HepG2 (cell line): ENCODE results near the gene NKX2-2. TPM values are rescaled to one million over a fixed set of nuclear protein-coding genes. Genes with fewer than 3 reads are reported as not detected.

Experiments used
- AGO1 ChIP-seq: fragments of 200-400 bp; formaldehyde crosslinking; IDR thresholded peaks from 2 replicates; pipeline ENCODE4 v1.6.1; 2017; ENCODE audit warnings: mild to moderate bottlenecking, low read depth, low read length, moderate library complexity; ENCODE audit not compliant: poor library complexity, severe bottlenecking
- ATM ChIP-seq: fragments of 450-650 bp; IDR thresholded peaks from 2 replicates; pipeline ENCODE4 v1.7.1; 2017; ENCODE audit warnings: mild to moderate bottlenecking, borderline replicate concordance
- FOSL1 ChIP-seq: sonication (generic); formaldehyde crosslinking; IDR thresholded peaks from 2 replicates; pipeline ENCODE4 v1.9.0; 2021; ENCODE audit warnings: missing genetic modification reagents, borderline replicate concordance
- HDAC1 ChIP-seq: sonication (generic); formaldehyde crosslinking; IDR thresholded peaks from 2 replicates; pipeline ENCODE4 v1.5.1; 2020; ENCODE audit warnings: mild to moderate bottlenecking, missing genetic modification reagents
- HNRNPL ChIP-seq: fragments of 200-400 bp; formaldehyde crosslinking; IDR thresholded peaks from 2 replicates; pipeline ENCODE4 v1.6.1; 2017; ENCODE audit warnings: mild to moderate bottlenecking, low read depth, low read length
- HOXA5 ChIP-seq: sonication (generic); formaldehyde crosslinking; IDR thresholded peaks from 2 replicates; pipeline ENCODE4 v1.4.0; 2020; ENCODE audit warnings: missing genetic modification reagents
- JARID2 ChIP-seq: sonication (generic); formaldehyde crosslinking; IDR thresholded peaks from 2 replicates; pipeline ENCODE4 v1.8.1; 2023; ENCODE audit warnings: missing genetic modification reagents, inconsistent platforms; ENCODE audit not compliant: insufficient replicate concordance
- KDM5B ChIP-seq: sonication (generic); formaldehyde crosslinking; IDR thresholded peaks from 2 replicates; pipeline ENCODE4 v1.4.0; 2020; ENCODE audit warnings: missing genetic modification reagents, mild to moderate bottlenecking, borderline replicate concordance
- KIAA2018 ChIP-seq: sonication (generic); formaldehyde crosslinking; IDR thresholded peaks from 2 replicates; pipeline ENCODE4 v1.5.0; 2020; ENCODE audit warnings: mild to moderate bottlenecking, missing genetic modification reagents, borderline replicate concordance
- MAZ ChIP-seq, 2 experiments: sonication (generic) in 1 of 2; formaldehyde crosslinking in 1 of 2; IDR thresholded peaks; 2 replicates each; pipeline versions ENCODE4 v1.5.0 to v1.6.1; 2012 to 2020; ENCODE audit warnings: low read depth in 2 of 2, mild to moderate bottlenecking in 2 of 2, borderline replicate concordance in 1 of 2, improper control_type of control experiment in 1 of 2, low read length in 1 of 2, missing genetic modification reagents in 1 of 2, moderate library complexity in 1 of 2
- NCOA2 ChIP-seq: sonication (generic); formaldehyde crosslinking; IDR thresholded peaks from 2 replicates; pipeline ENCODE4 v1.8.0; 2022; ENCODE audit warnings: inconsistent platforms
- SOX5 ChIP-seq: IDR thresholded peaks from 2 replicates; pipeline ENCODE4 v1.6.1; 2016; ENCODE audit warnings: borderline replicate concordance
- TBX3 ChIP-seq: fragments of 450-650 bp; IDR thresholded peaks from 2 replicates; pipeline ENCODE4 v1.6.1; 2017; ENCODE audit warnings: antibody characterized with exemption, mild to moderate bottlenecking, inconsistent platforms, borderline replicate concordance
- YY1 ChIP-seq: IDR thresholded peaks from 2 replicates; pipeline ENCODE4 v1.6.1; 2011; ENCODE audit warnings: low read length, low read depth, moderate library complexity, mild to moderate bottlenecking; ENCODE audit not compliant: insufficient read depth, insufficient replicate concordance
- ZKSCAN8 ChIP-seq: IDR thresholded peaks from 2 replicates; pipeline ENCODE4 v1.6.1; 2016; ENCODE audit warnings: borderline replicate concordance, missing genetic modification reagents, missing compliant biosample characterization
- ZNF331 ChIP-seq: sonication (generic); formaldehyde crosslinking; IDR thresholded peaks from 2 replicates; pipeline ENCODE4 v1.4.0; 2020; ENCODE audit warnings: missing genetic modification reagents
- ZNF543 ChIP-seq: sonication (generic); formaldehyde crosslinking; IDR thresholded peaks from 2 replicates; pipeline ENCODE4 v1.4.0; 2020; ENCODE audit warnings: mild to moderate bottlenecking, missing genetic modification reagents
- ZNF570 ChIP-seq: sonication (generic); formaldehyde crosslinking; IDR thresholded peaks from 2 replicates; pipeline ENCODE4 v1.4.0; 2020; ENCODE audit warnings: mild to moderate bottlenecking, missing genetic modification reagents, borderline replicate concordance
- ZNF619 ChIP-seq: sonication (generic); formaldehyde crosslinking; IDR thresholded peaks from 2 replicates; pipeline ENCODE4 v1.4.0; 2020; ENCODE audit warnings: mild to moderate bottlenecking, missing genetic modification reagents
- ZNF749 ChIP-seq: sonication (generic); formaldehyde crosslinking; IDR thresholded peaks from 2 replicates; pipeline ENCODE4 v1.8.0; 2022; ENCODE audit warnings: mild to moderate bottlenecking, missing genetic modification reagents, moderate library complexity, borderline replicate concordance
- polyA plus RNA-seq, 8 experiments: library from polyadenylated mRNA; depleted of rRNA in 3 of 8; stranded (reverse) in 7 of 8; unstranded in 1 of 8; fragments of >200 nt; fragmentation: Illumina TruSeq in 4 of 8; extraction: Trizol in 4 of 8; gene quantifications; 2 replicates each; pipeline versions ENCODE4 v1.2.1 to v1.2.3, GENCODE V29; 2011 to 2016; ENCODE audit warnings: low read depth in 4 of 8, missing spikeins in 1 of 8, mixed read lengths in 1 of 8; ENCODE audit not compliant: insufficient read depth in 1 of 8
- total RNA-seq, 5 experiments: library from RNA; depleted of rRNA; stranded (reverse); fragments of >200 nt; fragmentation: Illumina TruSeq; extraction: Trizol; gene quantifications; 2 replicates each; pipeline ENCODE4 v1.2.3, GENCODE V29; 2016; ENCODE audit warnings: low read depth in 1 of 5

NKX2-2 gene
- total and polyA plus RNA-seq, 2 of the 13 experiments (the other 11 are each of a cell fraction or from before 2014, with no cell fraction given) = not detected

- no peak for TF ChIP-seq KIAA2018 (CRISPR knock-in tag)
- TF ChIP-seq ZNF570 = no peak
- TF ChIP-seq HOXA5 (CRISPR knock-in tag) = 0 out of 2 replicates have a peak, but pooled peaks have one; percentile 39
- TF ChIP-seq HNRNPL = 0 out of 2 replicates have a peak, but pooled peaks have one; percentile 65
- TF ChIP-seq YY1 = peak; percentile 41
- TF ChIP-seq HDAC1 (CRISPR knock-in tag) = peak; percentile 33; the same call in 1 of the 2 replicates
- TF ChIP-seq ZNF543 = no peak
- peak; percentile 33; the same call in 1 of the 2 replicates for TF ChIP-seq ZNF331 (CRISPR knock-in tag)
- TF ChIP-seq ZNF749 (CRISPR knock-in tag) = peak; percentile 81
- TF ChIP-seq ZKSCAN8 (CRISPR knock-in tag) = 0 out of 2 replicates have a peak, but pooled peaks have one; percentile 31
- TF ChIP-seq FOSL1 = no peak
- TF ChIP-seq ZNF619 (CRISPR knock-in tag) = no peak
- no peak for TF ChIP-seq SOX5 (CRISPR knock-in tag)
- no peak for TF ChIP-seq ATM
- no peak for TF ChIP-seq TBX3
- peak; percentile 77; the same call in 1 of the 2 replicates for TF ChIP-seq KDM5B
- TF ChIP-seq AGO1 = no peak
- TF ChIP-seq JARID2 (CRISPR knock-in tag) = peak; percentile 75
- TF ChIP-seq NCOA2 (CRISPR knock-in tag) = peak; percentile 33; the same call in 1 of the 2 replicates
- no peak for TF ChIP-seq MAZ (IDR thresholded peaks at IDR 0.05; ENCODE audit: borderline replicate concordance, low read depth, low read length)
- TF ChIP-seq MAZ (CRISPR knock-in tag; IDR thresholded peaks at IDR 0.05; ENCODE audit: low read depth) = peak; percentile 71; the same call in 1 of the 2 replicates
These were observed 8.6 kb downstream of the NKX2-2 start (continued) for GRCh38 chr20:21505161-21505809.
